Choroid plexus epithelial cell (primary cell): ENCODE data around the gene OR4N5.
"Not testable (repeated sequence)": the region's sequence is repeated elsewhere in the genome, so short reads cannot be mapped to it uniquely, and the experiment has no call there.

ENCODE experiments used
- DNase-seq: peaks from one replicate; pipeline ENCODE4 v3.0.0-alpha.2; 2010; ENCODE audit warnings: low read depth
- H3K4me3 ChIP-seq: 2 replicates; pipeline ENCODE4 v1.5.1; 2011; ENCODE audit warnings: low read depth, mild to moderate bottlenecking, control low read depth, low read length, moderate library complexity
- TF ChIP-seq, protein P1 (sequence below): conservative IDR thresholded peaks from 2 replicates; pipeline ENCODE4 v1.5.1; 2011; ENCODE audit warnings: low read depth, mild to moderate bottlenecking, control low read depth, inconsistent platforms, low read length, moderate library complexity

Gene OR4N5, protein sequence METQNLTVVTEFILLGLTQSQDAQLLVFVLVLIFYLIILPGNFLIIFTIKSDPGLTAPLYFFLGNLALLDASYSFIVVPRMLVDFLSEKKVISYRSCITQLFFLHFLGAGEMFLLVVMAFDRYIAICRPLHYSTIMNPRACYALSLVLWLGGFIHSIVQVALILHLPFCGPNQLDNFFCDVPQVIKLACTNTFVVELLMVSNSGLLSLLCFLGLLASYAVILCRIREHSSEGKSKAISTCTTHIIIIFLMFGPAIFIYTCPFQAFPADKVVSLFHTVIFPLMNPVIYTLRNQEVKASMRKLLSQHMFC

DNA sequence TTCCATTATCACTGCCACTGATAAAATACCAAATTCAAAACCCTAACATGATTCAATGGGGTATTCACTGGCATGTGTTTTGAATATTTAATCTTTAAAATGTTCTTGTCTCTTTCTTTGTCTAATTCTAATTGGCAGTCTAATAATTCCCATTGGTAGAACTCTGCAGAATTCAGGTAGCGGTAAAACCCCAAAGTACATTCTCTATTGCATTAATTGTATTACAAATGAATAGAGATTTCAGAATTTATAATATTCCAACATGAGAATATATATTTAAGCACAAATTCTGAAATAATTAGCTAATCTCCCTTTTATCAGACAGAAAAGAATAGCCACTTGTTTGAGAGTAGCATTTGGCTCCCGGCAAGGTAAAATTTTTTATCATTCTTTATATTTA is at the start of gene OR4N5:
Gene OR4N5 (plus strand): TSS at position 301 of the 400 bp plus-strand sequence. CDS start 4,916 bp downstream, outside the sequence.
- no peak for DNase-seq
- TF ChIP-seq, protein P1, sequence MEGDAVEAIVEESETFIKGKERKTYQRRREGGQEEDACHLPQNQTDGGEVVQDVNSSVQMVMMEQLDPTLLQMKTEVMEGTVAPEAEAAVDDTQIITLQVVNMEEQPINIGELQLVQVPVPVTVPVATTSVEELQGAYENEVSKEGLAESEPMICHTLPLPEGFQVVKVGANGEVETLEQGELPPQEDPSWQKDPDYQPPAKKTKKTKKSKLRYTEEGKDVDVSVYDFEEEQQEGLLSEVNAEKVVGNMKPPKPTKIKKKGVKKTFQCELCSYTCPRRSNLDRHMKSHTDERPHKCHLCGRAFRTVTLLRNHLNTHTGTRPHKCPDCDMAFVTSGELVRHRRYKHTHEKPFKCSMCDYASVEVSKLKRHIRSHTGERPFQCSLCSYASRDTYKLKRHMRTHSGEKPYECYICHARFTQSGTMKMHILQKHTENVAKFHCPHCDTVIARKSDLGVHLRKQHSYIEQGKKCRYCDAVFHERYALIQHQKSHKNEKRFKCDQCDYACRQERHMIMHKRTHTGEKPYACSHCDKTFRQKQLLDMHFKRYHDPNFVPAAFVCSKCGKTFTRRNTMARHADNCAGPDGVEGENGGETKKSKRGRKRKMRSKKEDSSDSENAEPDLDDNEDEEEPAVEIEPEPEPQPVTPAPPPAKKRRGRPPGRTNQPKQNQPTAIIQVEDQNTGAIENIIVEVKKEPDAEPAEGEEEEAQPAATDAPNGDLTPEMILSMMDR: no peak

DNA sequence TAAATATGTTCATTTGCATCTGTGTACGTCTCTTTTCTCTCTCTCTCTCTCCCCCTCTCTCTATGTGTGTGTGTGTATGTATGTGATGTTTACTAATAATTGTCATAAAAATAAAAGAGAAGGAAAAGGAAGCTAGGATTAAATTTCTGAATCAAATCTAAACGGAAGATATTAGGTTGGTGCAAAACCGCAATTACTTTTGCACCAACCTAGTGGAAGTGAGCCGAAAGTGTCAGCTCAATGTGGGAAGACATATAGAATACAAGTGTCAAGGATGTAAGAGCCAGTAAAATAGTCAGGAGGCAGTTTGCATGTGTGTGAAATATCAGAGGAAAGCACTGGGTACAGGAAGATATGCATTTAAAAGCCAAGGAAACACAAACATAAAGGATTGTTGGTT is 46.6 kb upstream of the OR4N5 start:
- H3K4me3 ChIP-seq: no peak overlapping the region
- TF ChIP-seq, protein P1: no peak
- DNase-seq: no peak

More for the DNA sequence above, at the start of gene OR4N5:
- no peak within 1 kb of the TSS for H3K4me3 ChIP-seq

DNA sequence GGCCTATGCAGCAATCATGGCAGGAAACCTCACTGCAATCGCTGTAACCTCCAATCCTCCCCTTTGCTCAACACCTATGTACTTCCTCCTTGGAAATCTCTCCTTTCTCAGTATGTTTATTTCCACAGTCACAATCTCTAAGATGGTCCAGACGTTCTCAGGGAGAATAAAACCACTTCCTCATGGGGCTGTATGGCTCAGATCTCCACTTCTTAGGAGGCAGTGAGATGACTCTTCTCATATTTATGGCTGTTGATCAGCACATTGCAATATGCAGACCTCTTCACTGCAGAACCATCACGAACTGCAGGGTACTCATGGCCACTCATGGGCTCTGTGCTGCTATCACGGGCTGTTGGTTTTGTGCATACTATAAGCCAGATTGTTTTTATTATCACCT is 45.2 kb upstream of the OR4N5 start:
- TF ChIP-seq, protein P1: no peak
- DNase-seq: no peak
- H3K4me3 ChIP-seq: no peak overlapping the region

DNA sequence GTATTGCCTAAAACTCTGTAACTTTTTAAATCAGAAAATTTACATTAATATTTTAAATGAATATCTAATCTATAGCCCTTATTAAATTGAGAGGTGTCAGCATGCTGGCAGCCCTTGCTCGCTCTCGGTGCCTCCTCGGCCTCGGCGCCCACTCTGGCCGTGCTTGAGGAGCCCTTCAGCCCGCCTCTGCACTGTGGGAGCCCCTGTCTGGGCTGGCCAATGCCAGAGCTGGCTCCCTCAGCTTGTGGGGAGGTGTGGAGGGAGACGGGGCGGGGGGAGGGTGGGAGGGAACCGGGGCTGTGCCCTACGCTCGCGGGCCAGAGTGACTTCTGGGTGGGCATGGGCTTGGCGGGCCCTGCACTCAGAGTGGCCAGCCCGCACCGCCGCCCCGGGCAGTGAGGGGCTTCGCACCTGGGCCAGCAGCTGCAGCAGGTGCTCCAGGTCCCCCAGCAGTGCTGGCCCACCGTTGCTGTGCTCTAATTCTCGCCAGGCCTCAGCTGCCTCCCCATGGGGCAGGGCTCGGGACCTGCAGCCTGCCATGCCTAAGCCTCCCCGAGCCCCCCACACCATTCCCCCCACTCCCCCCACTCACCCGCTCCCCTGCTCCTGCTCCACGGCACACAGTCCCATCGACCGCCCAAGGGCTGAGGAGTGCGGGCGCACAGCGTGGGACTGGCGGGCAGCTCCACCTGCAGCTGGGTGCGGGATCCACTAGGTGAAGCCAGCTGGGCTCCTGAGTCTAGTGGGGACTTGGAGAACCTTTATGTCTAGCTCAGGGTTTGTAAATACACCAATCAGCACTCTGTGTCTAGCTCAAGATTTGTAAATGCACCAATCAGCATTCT is 39.5 kb upstream of the OR4N5 start:
- H3K4me3 ChIP-seq: not testable (repeated sequence)

DNA sequence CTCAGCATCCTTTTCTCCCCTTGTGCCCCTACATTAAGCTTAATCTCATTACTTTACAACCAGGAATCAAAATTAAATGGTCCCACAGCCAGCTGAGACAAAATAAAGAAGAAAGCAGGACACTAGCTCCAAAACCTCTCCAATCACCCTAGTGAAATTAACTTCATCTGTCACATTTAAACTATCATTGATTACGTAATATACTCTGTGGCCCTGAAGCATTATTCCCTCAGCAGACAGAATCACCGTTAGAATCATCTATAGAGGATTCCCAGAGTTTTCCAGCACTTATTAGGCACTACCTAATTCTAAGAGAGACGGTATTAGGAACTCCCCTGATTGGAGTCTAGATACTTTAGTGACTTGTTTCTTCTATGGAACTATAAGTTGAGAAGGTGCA is 28.2 kb upstream of the OR4N5 start, which contains the start of gene OR4K17:
Gene OR4K17 (plus strand): TSS at position 302 of the 400 bp plus-strand sequence. CDS start 6,761 bp downstream, outside the sequence.
- TF ChIP-seq, protein P1: no peak
- no peak for DNase-seq

More for the DNA sequence above, 39.5 kb upstream of the OR4N5 start:
- not testable (repeated sequence) for DNase-seq

DNA sequence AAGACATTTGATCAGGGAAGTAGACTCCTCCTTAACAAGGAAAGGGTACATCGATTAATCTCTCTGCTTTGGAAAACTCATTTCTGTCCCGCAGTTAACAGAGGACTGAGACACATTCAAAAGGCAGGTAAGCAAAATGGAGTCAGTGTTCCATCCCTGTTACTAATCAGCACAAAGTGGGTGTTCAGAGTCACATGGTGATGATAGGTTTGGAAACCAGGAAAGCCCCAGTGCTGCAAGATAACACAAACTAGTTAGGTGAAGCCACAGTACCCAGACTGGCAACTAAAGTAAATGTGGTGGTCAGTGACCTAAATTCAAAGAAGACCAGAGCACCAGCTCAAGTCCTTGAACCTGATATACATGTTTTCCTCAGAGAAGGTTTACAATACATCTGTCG is 26.3 kb upstream of the OR4N5 start:
- DNase-seq: no peak
- H3K4me3 ChIP-seq: no peak overlapping the region
- TF ChIP-seq, protein P1: no peak

More for the DNA sequence above, 28.2 kb upstream of the OR4N5 start, which contains the start of gene OR4K17:
- no peak within 1 kb of the TSS for H3K4me3 ChIP-seq

DNA sequence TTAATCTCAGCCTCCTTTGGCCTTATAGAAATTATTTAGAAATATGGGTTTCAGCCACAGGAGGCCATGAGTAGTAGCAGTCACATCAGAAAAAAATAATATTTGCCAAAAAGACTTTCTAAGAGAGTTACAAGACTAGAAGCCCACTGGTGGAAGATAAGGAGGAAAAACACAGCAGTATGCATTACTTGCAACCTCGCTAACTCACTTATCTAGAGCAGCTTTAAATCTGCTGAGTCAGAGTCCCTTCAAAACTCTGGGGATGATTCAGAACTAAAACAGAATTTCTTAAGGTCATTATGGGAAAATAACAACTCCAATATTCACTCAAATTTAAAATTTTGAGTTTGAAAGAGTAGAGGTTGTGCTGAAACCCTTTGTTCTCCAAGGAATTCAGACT is 21.9 kb upstream of the OR4N5 start:
- TF ChIP-seq, protein P1: no peak
- no peak for DNase-seq
- H3K4me3 ChIP-seq: no peak overlapping the region
